ENCODE results near the gene IER3.

DNA sequence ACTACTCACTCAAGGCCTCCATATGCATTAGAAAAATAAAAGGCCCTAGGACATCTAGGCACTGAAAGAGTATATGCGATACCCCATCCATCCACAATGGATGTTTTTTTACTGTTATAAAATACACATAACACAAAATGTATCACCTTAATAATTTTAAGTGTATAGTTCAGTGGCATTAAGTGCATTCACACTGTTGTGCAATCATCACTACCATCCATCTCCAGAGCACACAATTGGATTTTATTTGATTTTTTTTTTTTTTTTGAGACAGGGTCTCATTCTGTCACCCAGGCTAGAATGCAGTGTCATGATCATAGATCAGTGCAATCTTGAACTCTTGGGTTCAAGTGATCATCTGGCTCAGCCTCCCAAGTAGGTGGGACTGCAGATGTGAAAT is 30.1 kb downstream of the IER3 start:
- TF ChIP-seq, protein P1, sequence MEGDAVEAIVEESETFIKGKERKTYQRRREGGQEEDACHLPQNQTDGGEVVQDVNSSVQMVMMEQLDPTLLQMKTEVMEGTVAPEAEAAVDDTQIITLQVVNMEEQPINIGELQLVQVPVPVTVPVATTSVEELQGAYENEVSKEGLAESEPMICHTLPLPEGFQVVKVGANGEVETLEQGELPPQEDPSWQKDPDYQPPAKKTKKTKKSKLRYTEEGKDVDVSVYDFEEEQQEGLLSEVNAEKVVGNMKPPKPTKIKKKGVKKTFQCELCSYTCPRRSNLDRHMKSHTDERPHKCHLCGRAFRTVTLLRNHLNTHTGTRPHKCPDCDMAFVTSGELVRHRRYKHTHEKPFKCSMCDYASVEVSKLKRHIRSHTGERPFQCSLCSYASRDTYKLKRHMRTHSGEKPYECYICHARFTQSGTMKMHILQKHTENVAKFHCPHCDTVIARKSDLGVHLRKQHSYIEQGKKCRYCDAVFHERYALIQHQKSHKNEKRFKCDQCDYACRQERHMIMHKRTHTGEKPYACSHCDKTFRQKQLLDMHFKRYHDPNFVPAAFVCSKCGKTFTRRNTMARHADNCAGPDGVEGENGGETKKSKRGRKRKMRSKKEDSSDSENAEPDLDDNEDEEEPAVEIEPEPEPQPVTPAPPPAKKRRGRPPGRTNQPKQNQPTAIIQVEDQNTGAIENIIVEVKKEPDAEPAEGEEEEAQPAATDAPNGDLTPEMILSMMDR (IDR thresholded peaks at IDR 0.05) = no peak
- TF ChIP-seq, protein P2, sequence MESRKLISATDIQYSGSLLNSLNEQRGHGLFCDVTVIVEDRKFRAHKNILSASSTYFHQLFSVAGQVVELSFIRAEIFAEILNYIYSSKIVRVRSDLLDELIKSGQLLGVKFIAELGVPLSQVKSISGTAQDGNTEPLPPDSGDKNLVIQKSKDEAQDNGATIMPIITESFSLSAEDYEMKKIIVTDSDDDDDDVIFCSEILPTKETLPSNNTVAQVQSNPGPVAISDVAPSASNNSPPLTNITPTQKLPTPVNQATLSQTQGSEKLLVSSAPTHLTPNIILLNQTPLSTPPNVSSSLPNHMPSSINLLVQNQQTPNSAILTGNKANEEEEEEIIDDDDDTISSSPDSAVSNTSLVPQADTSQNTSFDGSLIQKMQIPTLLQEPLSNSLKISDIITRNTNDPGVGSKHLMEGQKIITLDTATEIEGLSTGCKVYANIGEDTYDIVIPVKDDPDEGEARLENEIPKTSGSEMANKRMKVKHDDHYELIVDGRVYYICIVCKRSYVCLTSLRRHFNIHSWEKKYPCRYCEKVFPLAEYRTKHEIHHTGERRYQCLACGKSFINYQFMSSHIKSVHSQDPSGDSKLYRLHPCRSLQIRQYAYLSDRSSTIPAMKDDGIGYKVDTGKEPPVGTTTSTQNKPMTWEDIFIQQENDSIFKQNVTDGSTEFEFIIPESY (IDR thresholded peaks at IDR 0.05; ENCODE audit: borderline replicate concordance, low read depth) = no peak
- TF ChIP-seq, protein P3, sequence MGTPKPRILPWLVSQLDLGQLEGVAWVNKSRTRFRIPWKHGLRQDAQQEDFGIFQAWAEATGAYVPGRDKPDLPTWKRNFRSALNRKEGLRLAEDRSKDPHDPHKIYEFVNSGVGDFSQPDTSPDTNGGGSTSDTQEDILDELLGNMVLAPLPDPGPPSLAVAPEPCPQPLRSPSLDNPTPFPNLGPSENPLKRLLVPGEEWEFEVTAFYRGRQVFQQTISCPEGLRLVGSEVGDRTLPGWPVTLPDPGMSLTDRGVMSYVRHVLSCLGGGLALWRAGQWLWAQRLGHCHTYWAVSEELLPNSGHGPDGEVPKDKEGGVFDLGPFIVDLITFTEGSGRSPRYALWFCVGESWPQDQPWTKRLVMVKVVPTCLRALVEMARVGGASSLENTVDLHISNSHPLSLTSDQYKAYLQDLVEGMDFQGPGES (IDR thresholded peaks at IDR 0.05; ENCODE audit: low read depth, low read length) = no peak
- TF ChIP-seq POLR2AphosphoS5 (IDR thresholded peaks at IDR 0.05; ENCODE audit: low read depth, low read length) = no peak
- no peak for TF ChIP-seq YY1 (IDR thresholded peaks at IDR 0.05; ENCODE audit: low read depth)
- TF ChIP-seq, protein P4, sequence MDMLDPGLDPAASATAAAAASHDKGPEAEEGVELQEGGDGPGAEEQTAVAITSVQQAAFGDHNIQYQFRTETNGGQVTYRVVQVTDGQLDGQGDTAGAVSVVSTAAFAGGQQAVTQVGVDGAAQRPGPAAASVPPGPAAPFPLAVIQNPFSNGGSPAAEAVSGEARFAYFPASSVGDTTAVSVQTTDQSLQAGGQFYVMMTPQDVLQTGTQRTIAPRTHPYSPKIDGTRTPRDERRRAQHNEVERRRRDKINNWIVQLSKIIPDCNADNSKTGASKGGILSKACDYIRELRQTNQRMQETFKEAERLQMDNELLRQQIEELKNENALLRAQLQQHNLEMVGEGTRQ (IDR thresholded peaks at IDR 0.05; ENCODE audit: borderline replicate concordance, low read depth, low read length) = no peak
- no peak for TF ChIP-seq JUND (IDR thresholded peaks at IDR 0.05)
- TF ChIP-seq REST (IDR thresholded peaks at IDR 0.05; ENCODE audit: low read depth, low read length) = no peak
